ENCODE measurements around the gene UBALD2.

UBALD2 gene

DNA sequence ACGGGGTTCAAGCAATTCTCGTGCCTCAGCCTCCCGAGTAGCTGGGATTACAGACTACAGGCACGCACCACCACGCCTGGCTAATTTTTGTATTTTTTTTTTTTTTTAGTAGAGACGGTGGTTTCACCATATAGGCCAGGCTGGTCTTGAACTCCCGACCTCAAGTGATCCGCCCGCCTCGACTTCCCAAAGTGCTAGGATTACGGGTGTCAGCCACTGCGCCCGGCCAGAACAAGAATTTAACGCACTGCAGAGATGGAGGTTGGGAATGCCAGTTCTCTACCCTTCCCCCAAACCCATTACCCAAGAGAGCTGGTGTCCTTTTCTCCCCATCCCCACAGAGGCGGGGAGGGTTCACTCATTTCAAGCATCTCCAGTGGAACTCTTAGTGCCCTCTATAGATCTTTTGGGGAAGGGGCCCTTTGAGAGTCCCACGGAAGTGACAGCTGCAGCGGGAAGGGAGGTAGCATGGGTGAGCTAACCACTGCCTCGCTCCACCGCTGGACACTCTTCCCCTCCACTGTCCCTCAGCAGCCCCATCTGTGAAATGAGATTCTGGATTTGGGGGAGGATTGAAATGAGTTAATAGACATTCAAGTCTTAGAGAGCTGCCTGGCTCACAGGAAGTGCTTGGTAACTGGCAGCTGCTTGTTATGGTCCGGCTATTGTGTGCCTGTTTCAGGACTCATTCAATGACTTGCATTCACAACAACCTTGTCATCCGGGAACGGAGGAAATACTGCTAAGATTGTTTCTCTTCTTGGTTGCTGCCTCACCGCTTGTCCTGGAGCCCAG, 3.5 kb upstream of the UBALD2 start:
- peak overlapping the region; percentile 69 for H3K27ac ChIP-seq (replicated peaks)
- TF ChIP-seq SPI1 (IDR thresholded peaks at IDR 0.05; ENCODE audit: borderline replicate concordance, low read depth), result no peak
- TF ChIP-seq GABPA (IDR thresholded peaks at IDR 0.05; ENCODE audit: low read depth), result no peak
- TF ChIP-seq POLR2AphosphoS5 (IDR thresholded peaks at IDR 0.05; ENCODE audit: low read depth), result no peak
- TF ChIP-seq, protein P1, sequence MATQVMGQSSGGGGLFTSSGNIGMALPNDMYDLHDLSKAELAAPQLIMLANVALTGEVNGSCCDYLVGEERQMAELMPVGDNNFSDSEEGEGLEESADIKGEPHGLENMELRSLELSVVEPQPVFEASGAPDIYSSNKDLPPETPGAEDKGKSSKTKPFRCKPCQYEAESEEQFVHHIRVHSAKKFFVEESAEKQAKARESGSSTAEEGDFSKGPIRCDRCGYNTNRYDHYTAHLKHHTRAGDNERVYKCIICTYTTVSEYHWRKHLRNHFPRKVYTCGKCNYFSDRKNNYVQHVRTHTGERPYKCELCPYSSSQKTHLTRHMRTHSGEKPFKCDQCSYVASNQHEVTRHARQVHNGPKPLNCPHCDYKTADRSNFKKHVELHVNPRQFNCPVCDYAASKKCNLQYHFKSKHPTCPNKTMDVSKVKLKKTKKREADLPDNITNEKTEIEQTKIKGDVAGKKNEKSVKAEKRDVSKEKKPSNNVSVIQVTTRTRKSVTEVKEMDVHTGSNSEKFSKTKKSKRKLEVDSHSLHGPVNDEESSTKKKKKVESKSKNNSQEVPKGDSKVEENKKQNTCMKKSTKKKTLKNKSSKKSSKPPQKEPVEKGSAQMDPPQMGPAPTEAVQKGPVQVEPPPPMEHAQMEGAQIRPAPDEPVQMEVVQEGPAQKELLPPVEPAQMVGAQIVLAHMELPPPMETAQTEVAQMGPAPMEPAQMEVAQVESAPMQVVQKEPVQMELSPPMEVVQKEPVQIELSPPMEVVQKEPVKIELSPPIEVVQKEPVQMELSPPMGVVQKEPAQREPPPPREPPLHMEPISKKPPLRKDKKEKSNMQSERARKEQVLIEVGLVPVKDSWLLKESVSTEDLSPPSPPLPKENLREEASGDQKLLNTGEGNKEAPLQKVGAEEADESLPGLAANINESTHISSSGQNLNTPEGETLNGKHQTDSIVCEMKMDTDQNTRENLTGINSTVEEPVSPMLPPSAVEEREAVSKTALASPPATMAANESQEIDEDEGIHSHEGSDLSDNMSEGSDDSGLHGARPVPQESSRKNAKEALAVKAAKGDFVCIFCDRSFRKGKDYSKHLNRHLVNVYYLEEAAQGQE (IDR thresholded peaks at IDR 0.05; ENCODE audit: insufficient replicate concordance, low read depth), result no peak
- TF ChIP-seq, protein P2, sequence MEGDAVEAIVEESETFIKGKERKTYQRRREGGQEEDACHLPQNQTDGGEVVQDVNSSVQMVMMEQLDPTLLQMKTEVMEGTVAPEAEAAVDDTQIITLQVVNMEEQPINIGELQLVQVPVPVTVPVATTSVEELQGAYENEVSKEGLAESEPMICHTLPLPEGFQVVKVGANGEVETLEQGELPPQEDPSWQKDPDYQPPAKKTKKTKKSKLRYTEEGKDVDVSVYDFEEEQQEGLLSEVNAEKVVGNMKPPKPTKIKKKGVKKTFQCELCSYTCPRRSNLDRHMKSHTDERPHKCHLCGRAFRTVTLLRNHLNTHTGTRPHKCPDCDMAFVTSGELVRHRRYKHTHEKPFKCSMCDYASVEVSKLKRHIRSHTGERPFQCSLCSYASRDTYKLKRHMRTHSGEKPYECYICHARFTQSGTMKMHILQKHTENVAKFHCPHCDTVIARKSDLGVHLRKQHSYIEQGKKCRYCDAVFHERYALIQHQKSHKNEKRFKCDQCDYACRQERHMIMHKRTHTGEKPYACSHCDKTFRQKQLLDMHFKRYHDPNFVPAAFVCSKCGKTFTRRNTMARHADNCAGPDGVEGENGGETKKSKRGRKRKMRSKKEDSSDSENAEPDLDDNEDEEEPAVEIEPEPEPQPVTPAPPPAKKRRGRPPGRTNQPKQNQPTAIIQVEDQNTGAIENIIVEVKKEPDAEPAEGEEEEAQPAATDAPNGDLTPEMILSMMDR (IDR thresholded peaks at IDR 0.05; ENCODE audit: insufficient read depth, low read length), result no peak
- DNase-seq (ENCODE audit: low read depth in 1 of 2, low spot score in 1 of 2), result peak in 1 of 2 experiments; percentile 26
- H3K27me3 ChIP-seq (ENCODE audit: insufficient read depth, poor library complexity, severe bottlenecking), result no peaks in the 10 kb centered on the region
- H3K4me3 ChIP-seq (replicated peaks; ENCODE audit: insufficient read depth, low read length), result no peak overlapping the region

DNA sequence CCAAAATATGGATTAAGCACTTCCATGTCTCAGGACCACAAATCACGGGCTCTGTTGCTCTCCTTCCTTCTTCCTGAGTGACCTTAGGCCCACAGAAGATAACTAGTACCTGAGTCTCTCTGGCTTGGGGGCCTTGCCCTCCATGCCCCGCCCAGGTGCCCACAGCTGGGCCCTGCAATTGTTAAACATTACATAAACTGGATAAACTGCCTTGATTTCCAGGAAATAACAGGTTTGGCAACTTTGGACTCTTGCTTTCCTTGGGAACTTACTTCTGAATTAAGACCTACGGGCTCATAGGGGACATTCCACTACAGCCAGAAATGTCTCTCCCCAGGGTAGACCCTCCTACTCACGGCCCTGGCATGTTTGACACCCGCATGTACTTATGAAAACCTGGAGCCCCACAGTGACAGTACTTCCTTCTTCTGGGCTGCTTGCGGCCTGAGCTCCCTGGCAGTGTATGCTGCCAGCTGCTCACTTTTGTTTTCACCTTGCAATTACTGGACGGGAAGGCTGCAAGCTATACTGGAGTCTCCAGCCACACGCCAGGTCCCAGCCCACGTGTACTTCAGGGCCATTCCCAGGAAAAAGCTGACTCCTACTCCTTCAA, 2.3 kb upstream of the UBALD2 start:
- TF ChIP-seq POLR2AphosphoS5 (IDR thresholded peaks at IDR 0.05; ENCODE audit: low read depth), result peak; percentile 66; the same call in 1 of the 2 replicates
- TF ChIP-seq SPI1 (IDR thresholded peaks at IDR 0.05; ENCODE audit: borderline replicate concordance, low read depth), result peak; percentile 55; the same call in 1 of the 2 replicates
- TF ChIP-seq, protein P1 (IDR thresholded peaks at IDR 0.05; ENCODE audit: insufficient replicate concordance, low read depth), result no peak
- TF ChIP-seq, protein P2 (IDR thresholded peaks at IDR 0.05; ENCODE audit: insufficient read depth, low read length), result no peak
- Histone ChIP-seq H3K4me3 (replicated peaks; ENCODE audit: insufficient read depth, low read length) (no peak overlapping the region), H3K27me3 (ENCODE audit: insufficient read depth, poor library complexity, severe bottlenecking) (no peaks in the 10 kb centered on the region), H3K27ac (replicated peaks) (peak overlapping the region; percentile 69)
- peak in 1 of 2 experiments; percentile 84 for DNase-seq (ENCODE audit: low read depth in 1 of 2, low spot score in 1 of 2)

DNA sequence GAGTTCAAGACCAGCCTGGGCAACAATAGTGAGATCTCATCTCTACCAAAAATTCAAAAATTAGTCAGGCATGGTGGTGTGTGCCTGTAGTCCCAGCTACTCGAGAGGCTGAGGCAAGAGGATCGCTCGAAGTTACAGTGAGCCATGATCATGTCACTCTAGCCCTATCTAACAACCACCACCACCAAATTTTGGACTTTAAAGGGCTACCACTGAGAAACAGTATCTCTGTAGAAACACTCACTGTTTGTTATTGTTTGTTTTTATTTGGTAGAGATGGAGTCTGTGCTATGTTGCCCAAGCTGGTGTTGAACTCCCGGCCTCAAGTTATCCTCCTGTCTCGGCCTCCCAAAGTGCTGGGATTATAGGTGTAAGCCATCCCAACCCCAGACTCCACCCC, 1.3 kb upstream of the UBALD2 start:
- Histone ChIP-seq H3K27ac (replicated peaks) (peak overlapping the region; percentile 69), H3K27me3 (ENCODE audit: insufficient read depth, poor library complexity, severe bottlenecking) (no peaks in the 10 kb centered on the region), H3K4me3 (replicated peaks; ENCODE audit: insufficient read depth, low read length) (no peak overlapping the region)
- TF ChIP-seq, protein P1 (IDR thresholded peaks at IDR 0.05; ENCODE audit: insufficient replicate concordance, low read depth), result no peak
- TF ChIP-seq, protein P2 (IDR thresholded peaks at IDR 0.05; ENCODE audit: insufficient read depth, low read length), result no peak
- TF ChIP-seq SPI1 (IDR thresholded peaks at IDR 0.05; ENCODE audit: borderline replicate concordance, low read depth) (no peak), GABPA (IDR thresholded peaks at IDR 0.05; ENCODE audit: low read depth) (no peak), POLR2AphosphoS5 (IDR thresholded peaks at IDR 0.05; ENCODE audit: low read depth) (no peak)
- no peak for DNase-seq (ENCODE audit: low read depth in 1 of 2, low spot score in 1 of 2)
